Type B pancreatic cell (in vitro differentiated cells): ENCODE measurements around the gene NFATC2IP. TPM values are rescaled to one million over a fixed set of nuclear protein-coding genes. Genes with fewer than 3 reads are reported as not detected.

ENCODE experiments used
- DNase-seq: peaks from one replicate; pipeline ENCODE4 v3.0.0; 2021; ENCODE audit warnings: mixed read lengths; ENCODE audit not compliant: unreplicated experiment; ENCODE audit errors: extremely low spot score
- H3K27ac Mint-ChIP-seq: 2 replicates; pipeline ENCODE4 v1.8.0; 2021; ENCODE audit warnings: mild to moderate bottlenecking, mixed read lengths
- H3K27me3 Mint-ChIP-seq: 2 replicates; pipeline ENCODE4 v1.8.0; 2021; ENCODE audit warnings: mixed read lengths
- H3K36me3 Mint-ChIP-seq: 2 replicates; pipeline ENCODE4 v1.8.0; 2021; ENCODE audit warnings: mixed read lengths
- H3K4me1 Mint-ChIP-seq: one replicate; pipeline ENCODE4 v1.8.0; 2021; ENCODE audit warnings: mixed read lengths; ENCODE audit not compliant: unreplicated experiment
- H3K4me3 Mint-ChIP-seq: 2 replicates; pipeline ENCODE4 v1.8.0; 2021; ENCODE audit warnings: mild to moderate bottlenecking, mixed read lengths
- H3K9me3 Mint-ChIP-seq: 2 replicates; pipeline ENCODE4 v1.8.0; 2021; ENCODE audit warnings: mixed read lengths
- CTCF ChIP-seq: fragments of 200-600 bp; sonication (generic); conservative IDR thresholded peaks from 2 replicates; pipeline ENCODE4 v1.5.0; 2021; ENCODE audit warnings: antibody characterized with exemption, mild to moderate bottlenecking
- long read RNA-seq: library from polyadenylated mRNA; unstranded; transcript quantifications from one replicate; pipeline ENCODE4 v2.0.0, GENCODE V29; 2020
- total RNA-seq: library from RNA; stranded (reverse); gene quantifications from 2 replicates; pipeline ENCODE4 v1.2.1, GENCODE V29; 2021; ENCODE audit warnings: low replicate concordance

Gene NFATC2IP
- total RNA-seq, result 41.3 and 64.4 TPM in 2 replicates
- long read RNA-seq, partial matches to known transcripts, result 8 of 12 reads
- long read RNA-seq, other reads (novel, unspliced or antisense), result 4 of 12 reads

GRCh38 chr16:28950648-28951409, at the start of gene NFATC2IP:
Gene NFATC2IP, plus strand, starts transcription at chr16:28950937. Its CDS starts 75 bp downstream, at chr16:28951012.
- peaks cover 18% of the 10 kb centered on the region for H3K4me1 Mint-ChIP-seq
- peak; percentile 99 for DNase-seq
- no peak for TF ChIP-seq CTCF
- H3K4me3 Mint-ChIP-seq, result peak within 1 kb of the TSS; percentile 96
- peak within 1 kb of the TSS; percentile 84 for H3K27ac Mint-ChIP-seq
- H3K36me3 Mint-ChIP-seq, result peaks cover 11% of the 10 kb centered on the region
- peaks cover 4% of the 10 kb centered on the region for H3K27me3 Mint-ChIP-seq
- no peaks in the 10 kb centered on the region for H3K9me3 Mint-ChIP-seq

- Mint-ChIP-seq H3K9me3 (no peaks in the 10 kb centered on the region), H3K36me3 (no peaks in the 10 kb centered on the region), H3K27me3 (no peaks in the 10 kb centered on the region), H3K27ac (no peak overlapping the region), H3K4me1 (no peaks in the 10 kb centered on the region), H3K4me3 (no peak overlapping the region)
- DNase-seq, result no peak
- TF ChIP-seq CTCF, result no peak
Observed at GRCh38 chr16:28901862-28902261, 48.9 kb upstream of the NFATC2IP start.

- Mint-ChIP-seq H3K4me3 (no peak overlapping the region), H3K9me3 (no peaks in the 10 kb centered on the region), H3K27ac (no peak overlapping the region), H3K27me3 (no peaks in the 10 kb centered on the region), H3K4me1 (no peaks in the 10 kb centered on the region), H3K36me3 (no peaks in the 10 kb centered on the region)
- TF ChIP-seq CTCF, result no peak
- DNase-seq, result no peak
Observed at GRCh38 chr16:28902909-28903308, 47.8 kb upstream of the NFATC2IP start.

GRCh38 chr16:28903344-28904042, 47.2 kb upstream of the NFATC2IP start:
- no peaks in the 10 kb centered on the region for H3K9me3 Mint-ChIP-seq
- no peak for DNase-seq
- no peak overlapping the region for H3K4me3 Mint-ChIP-seq
- H3K27ac Mint-ChIP-seq, result no peak overlapping the region
- no peaks in the 10 kb centered on the region for H3K4me1 Mint-ChIP-seq
- H3K27me3 Mint-ChIP-seq, result no peaks in the 10 kb centered on the region
- no peak for TF ChIP-seq CTCF
- no peaks in the 10 kb centered on the region for H3K36me3 Mint-ChIP-seq

GRCh38 chr16:28904363-28904762, 46.4 kb upstream of the NFATC2IP start:
- Mint-ChIP-seq H3K27me3 (no peaks in the 10 kb centered on the region), H3K9me3 (no peaks in the 10 kb centered on the region), H3K36me3 (no peaks in the 10 kb centered on the region), H3K4me3 (no peak overlapping the region), H3K4me1 (no peaks in the 10 kb centered on the region), H3K27ac (no peak overlapping the region)
- no peak for TF ChIP-seq CTCF
- no peak for DNase-seq
